Thyroid gland (tissue), 4 donors: ENCODE results near the gene DBF4.

ENCODE experiments used
- CTCF ChIP-seq, 6 experiments: fragments of 200-600 bp in 3 of 6; fragments of 450-650 bp in 3 of 6; sonication (generic) in 3 of 6; IDR thresholded peaks; one replicate each; pipeline ENCODE4 v1.5.1; 2016 to 2019; ENCODE audit warnings: antibody characterized with exemption in 6 of 6, mild to moderate bottlenecking in 2 of 6, inconsistent platforms in 1 of 6, moderate library complexity in 1 of 6
- POLR2A ChIP-seq, 2 donors: fragments of 450-650 bp; IDR thresholded peaks; one replicate each; pipeline ENCODE4 v1.6.1; 2017; ENCODE audit warnings: antibody characterized with exemption in 2 of 2, mild to moderate bottlenecking in 2 of 2, moderate library complexity in 1 of 2

- no peak for TF ChIP-seq CTCF (IDR thresholded peaks at IDR 0.05)
- no peak for TF ChIP-seq POLR2A (IDR thresholded peaks at IDR 0.05)
These were observed 38.7 kb upstream of the DBF4 start for GRCh38 chr7:87837597-87837996.
